HG02571 (cell line): ENCODE results near the gene HMCN2.
"Not testable (repeated sequence)": the region's sequence is repeated elsewhere in the genome, so short reads cannot be mapped to it uniquely, and the experiment has no call there.

ENCODE experiments used
- ATAC-seq: cut with Tn5 transposase; IDR thresholded peaks from one replicate; pipeline ENCODE4 v1.9.1; 2021; ENCODE audit warnings: mild to moderate bottlenecking, moderate library complexity; ENCODE audit not compliant: unreplicated experiment

HMCN2 gene

DNA sequence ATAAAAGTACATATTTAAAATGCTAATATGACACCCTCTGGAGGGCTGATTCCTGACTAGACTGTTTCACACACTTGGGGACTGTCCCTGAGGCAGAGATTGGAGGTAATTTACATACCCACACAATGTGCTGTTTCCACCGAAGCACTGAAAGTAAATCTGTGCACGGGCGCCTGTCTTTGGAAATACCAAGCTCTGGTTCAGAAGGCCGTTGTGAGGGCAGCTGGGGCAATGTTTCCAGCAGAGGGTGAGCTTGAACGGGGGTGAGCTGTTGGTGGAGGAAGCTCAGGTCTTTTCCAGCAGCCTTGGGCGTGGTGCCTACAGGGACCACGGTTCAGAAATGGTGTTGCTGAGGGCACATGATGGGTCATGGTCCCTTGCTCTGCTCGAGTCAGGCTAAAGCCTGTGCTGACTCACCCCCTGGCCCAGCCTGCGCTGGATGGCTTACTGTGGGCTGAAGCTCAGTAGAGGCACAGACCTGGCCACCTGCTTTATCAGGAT, 25.8 kb upstream of the HMCN2 start:
- ATAC-seq, result peak; percentile 57

DNA sequence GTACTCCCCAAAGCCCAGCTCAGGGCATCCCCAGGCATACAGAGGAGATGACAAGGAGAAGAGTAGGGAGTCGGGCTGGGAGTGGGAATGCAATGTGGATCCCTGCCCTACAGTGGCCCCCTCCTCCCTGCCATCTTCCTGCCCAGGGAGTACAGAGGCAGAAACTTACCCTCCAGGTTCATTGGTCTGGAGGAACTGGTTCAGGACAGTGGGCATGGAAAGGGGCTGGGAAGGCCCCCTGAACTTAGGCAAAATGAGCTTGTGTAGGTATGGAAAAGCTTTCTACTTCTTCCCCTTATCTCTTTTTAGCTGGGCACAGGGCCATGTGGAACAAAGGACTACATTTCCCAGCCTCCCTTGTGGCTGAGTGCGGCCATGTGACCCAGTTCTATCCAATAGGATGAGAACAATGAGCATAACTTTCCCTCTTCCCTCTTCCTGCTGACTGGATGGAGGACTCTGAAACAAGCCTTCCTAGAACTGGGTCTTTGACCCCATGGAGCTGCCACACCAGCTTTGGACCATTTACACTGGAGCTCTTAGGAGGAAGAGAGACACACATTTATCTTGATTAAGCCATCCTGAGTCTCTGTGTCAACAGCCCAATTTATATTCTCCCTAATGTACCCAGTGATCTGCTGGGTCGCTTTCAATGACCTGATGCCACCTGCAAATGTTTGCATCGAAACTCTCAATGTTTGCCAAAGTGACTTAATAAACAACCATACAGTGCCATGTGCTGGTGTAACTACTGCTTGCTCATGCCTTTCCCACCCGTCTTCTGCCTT, 25.0 kb upstream of the HMCN2 start:
- ATAC-seq, result no peak

DNA sequence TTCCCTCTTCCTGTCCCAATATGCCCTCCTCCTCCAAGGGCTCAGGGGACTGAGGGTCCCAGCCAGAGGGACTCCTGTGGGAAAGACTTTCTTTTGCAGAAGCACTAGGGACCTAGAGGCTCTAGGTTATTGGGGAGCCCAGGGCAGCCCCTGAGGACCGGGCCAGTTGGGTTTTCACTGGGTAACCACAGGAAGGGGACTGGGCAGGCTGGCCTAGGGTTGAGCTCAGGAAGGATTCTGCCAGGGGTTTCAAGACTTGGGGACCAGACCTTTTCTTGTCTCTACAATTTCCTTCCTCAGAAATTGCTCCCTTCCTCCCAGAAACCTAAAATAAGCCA, 24.4 kb upstream of the HMCN2 start:
- ATAC-seq, result no peak

DNA sequence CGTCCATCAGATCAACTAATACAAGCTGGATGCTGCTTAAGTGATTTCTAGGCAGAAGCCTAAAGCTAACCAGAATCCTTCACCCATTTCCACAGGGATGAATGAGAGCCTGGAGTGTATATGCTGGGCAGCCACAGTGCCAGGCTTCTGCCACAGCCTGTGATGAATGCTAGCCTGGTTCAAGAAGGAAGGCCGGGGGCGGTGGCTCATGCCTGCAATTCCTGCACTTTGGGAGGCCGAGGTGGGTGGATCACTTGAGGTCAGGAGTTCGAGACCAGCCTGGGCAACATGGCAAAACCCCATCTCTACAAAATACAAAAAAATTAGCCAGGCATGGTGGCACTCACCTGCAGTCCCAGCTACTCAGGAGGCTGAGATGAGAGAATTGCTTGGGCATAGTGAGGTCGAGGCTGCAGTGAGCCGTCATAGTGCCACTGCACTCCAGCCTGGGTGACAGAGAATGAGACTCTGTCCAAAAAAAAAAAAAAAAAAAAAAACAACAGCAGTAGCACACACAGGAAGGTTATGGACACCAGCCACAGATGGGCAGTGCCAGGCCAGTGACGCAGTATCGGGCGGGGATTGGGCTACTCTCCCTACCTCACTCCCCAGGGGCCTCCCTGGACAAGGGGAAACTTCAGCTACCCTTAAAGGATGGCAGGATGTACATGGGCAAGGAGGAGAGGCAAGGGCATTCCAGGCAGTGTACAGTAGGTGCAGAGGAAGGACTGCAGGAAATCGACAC, 23.1 kb upstream of the HMCN2 start:
- ATAC-seq, result no peak

DNA sequence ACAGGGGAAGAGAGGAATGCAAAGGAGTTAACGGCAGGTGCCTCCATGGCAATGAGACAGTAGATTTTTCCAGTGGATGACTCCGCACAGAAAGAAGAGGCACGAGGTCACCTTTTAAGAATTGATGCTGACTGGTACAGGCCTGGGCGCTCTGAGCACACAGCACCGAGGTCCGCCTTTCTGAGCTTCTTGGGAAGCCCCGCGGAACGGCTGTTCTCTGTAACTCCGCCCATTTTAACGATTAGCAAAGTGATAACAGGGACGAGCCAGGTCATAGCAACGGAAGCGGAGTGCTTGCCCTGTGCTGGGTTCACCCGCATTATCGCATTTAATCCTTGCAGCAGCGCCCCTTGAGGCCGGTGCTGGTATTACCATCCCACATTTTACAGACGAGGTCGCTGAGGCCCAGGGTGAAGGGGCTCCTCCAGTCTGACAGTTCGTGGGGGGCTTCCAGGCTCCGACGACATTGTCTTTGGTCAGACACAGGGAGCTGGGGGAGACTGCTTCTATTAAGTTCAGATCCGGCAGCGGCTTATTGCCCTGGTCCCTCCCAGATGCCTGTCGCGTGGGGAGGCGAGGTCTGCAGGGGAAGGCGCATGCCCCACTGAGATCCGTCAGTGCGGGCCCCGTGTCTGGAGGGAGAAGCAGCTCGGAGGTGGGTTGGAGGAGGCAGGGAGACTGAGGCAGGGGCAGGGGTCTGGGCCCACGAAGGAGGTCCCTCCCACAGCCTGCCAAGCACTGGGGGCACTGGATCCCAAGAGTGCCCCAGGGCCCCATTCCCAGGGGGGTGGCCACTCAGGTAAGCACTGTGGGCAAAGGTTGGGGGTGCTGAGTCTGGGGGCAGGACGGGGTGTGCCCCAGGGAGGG, 22.3 kb upstream of the HMCN2 start:
- ATAC-seq, result no peak

DNA sequence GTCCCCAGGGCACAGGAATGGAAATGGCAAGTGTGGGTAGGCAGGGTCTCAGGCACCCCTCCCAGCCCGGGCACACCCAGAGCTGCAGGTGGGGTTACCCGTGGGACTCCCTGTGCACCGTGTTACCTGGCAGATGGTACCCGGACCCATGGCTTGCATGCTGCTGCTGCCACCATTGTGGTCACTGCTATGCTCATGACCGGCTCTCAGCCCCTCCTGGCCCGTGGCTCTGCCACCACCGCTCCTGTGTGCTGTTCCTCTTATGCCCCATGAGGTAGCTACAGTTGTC, 21.7 kb upstream of the HMCN2 start:
- no peak for ATAC-seq

DNA sequence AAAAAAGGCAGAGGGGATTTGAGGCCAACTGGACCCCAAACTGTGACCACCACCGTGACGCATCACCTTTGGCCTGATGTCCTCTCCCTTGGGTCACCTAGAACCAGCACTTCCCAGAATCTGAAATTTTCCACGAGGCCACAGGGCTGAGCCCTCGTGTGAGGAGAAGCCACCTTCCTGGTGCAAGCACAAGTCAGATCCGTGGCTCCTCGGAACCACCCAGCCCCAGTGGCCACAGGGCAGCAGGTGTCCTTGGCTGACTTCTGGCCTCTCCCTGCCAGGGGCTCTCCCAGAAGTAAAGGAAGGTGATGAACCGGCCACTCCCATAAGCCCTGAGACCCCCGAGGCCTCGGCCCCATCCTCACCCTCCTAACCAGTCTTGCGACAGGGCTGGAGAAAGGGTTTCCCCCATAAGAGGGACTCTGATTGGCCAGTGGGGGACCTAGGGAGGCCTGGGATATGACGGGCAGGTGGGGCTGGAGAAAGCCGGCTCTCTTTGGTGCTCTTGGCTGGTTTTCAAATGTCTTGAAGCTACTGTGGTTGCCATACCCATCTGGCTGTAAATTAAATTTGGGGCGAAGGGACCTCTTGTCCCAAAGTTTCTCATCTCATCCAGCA, 20.9 kb upstream of the HMCN2 start:
- ATAC-seq, result no peak

DNA sequence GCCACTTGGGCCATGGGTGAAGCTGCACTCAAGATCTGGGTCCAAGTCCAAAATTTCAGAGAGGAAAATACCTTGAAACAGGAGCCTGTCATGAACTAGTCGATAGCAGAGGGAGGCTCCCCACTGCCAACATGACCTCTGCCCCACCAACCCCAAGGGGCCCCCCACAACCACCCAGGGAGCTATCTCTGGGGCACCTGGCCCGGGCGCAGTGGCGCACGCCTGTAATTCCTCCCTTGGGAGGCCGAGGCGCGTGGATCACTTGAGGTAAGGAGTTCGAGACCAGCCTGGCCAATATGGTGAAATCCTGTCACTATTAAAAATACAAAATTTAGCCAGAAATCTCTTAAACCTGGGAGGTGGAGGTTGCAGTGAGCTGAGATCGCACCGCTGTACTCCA, 20.1 kb upstream of the HMCN2 start:
- no peak for ATAC-seq

DNA sequence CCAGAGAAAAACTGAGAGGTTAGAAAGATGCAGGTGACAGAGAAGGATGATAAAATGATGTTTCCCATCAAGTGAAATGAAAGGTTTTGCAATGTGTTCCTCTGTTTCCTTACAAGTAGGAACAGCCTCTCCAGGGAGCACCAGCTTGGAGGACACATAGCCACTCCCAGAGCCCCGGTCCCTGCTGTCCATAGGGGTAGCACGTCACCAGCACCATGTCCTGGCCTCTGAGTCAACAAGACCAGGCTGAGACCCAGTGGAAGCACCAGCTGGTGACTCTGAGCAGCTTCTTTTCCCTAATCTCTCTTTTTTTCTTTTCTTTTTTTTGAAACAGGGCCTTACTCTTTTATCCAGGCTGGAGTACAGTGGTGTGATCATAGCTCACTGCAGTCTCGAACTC, 19.4 kb upstream of the HMCN2 start:
- no peak for ATAC-seq

DNA sequence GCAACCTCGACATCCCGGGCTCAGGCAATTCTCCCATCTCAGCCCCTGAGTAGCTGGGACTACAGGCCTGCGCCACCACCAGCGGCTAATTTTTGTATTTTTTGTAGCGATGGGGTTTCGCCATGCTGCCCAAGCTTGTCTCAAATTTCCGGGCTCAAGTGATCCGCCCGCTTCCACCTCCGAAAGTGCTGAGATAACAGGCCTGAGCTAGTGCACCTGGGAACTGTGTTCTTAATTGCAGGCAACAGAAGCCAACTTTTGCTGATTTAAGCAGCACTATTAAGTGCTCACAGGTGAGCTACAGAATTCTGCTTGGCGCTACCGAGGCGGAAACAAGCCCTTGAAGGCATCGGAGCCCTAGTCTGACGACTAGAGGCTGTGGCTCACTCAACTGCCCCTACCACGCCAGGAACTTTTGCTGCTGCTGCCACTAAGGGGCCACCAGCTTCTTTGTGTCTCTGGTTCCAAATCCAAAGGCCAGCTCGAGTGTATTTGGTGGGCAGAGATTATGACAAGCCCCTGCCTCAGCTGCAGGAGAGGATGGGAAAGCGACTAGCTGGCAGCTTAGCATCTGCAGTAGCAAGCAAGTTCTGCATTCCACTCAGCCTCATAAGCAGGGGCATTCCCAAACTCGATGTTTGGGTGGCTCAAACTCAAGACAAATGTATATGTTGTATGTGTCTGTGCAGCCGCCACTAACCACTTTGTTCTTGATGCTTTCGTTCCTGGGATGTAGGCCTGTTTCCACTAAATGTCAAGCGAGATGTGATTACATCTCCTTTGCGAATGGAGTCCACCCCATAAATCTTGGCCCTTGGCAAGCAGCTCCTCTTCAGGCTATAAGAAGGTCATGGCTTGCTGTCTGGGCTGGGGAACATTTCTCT, 10.6 kb upstream of the HMCN2 start:
- no peak for ATAC-seq

DNA sequence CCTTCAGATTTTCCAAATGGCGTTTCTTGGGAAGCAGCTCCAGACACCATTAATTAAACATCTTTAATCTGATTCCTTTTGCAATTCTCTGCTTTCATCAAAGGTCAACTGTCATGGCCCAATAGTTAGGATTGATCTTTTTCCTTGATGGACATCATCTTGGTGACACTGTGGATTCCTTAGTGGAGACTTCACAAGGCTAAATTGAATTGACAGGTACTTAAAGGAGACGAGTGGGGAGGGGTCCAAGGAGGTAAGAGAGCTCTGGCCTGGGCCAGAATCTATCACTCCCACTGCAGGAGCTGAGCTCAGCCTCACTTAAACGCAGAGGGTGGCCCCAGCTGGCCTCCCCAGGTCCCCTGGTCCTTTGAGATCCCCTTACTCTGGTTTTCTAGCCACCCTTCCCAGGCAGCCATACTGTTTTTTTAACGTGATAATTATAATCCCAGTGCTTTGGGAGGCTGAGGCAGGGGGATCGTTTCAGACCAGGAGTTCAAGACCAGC, 9.9 kb upstream of the HMCN2 start:
- ATAC-seq, result no peak

DNA sequence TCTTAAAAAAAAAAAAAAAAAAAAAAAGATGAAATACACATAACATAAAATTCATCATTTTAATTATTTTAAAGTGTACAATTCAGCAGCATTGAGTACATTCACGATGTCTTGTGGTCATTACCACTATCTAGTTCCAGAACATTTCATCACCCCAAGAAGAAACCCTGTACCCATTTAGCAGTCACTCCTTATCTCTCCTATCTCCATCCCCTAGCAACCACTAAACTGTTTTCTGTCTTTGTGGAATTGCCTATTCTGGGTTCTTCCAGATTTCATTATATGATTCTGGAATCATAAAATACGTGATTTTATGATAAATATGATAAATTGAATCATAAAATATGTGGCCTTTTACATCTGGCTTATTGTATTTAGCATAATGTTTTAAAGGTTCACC, 8.9 kb upstream of the HMCN2 start:
- ATAC-seq, result no peak

DNA sequence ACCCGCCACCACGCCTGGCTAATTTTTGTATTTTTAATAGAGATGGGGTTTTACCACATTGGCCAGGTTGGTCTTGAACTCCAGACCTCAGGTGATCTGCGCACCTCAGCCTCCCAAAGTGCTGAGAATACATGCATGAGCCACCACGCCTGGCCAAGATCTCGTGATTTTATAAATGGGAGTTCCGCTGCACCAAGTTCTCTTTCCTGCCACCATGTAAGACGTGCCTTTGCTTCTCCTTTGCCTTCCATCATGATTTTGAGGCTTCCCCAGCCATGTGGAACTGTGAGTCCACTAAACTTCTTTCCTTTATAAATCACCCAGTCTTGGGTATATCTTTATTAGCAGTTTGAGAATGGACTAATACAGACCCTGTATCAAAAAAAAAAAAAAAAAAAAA, 7.4 kb upstream of the HMCN2 start:
- ATAC-seq, result not testable (repeated sequence)

DNA sequence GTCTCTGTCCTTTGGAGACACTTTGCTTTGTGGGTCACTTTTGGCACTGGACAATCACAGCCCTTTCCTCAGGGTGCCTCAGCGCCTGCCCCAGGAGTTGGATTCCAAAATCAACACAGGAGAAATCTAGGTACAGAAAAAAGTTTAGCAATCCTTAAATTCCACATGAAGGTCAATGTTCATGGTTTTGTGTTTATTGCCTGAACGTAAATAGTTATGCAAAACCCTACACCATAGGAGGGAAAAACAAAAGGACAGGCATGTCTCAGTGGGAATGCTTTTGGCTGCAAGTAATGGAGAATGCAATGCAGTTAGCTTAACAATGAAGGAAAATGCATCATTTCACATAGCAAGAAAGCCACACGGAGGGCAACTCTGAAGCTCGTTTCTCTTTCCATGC, 6.5 kb upstream of the HMCN2 start:
- ATAC-seq, result no peak

DNA sequence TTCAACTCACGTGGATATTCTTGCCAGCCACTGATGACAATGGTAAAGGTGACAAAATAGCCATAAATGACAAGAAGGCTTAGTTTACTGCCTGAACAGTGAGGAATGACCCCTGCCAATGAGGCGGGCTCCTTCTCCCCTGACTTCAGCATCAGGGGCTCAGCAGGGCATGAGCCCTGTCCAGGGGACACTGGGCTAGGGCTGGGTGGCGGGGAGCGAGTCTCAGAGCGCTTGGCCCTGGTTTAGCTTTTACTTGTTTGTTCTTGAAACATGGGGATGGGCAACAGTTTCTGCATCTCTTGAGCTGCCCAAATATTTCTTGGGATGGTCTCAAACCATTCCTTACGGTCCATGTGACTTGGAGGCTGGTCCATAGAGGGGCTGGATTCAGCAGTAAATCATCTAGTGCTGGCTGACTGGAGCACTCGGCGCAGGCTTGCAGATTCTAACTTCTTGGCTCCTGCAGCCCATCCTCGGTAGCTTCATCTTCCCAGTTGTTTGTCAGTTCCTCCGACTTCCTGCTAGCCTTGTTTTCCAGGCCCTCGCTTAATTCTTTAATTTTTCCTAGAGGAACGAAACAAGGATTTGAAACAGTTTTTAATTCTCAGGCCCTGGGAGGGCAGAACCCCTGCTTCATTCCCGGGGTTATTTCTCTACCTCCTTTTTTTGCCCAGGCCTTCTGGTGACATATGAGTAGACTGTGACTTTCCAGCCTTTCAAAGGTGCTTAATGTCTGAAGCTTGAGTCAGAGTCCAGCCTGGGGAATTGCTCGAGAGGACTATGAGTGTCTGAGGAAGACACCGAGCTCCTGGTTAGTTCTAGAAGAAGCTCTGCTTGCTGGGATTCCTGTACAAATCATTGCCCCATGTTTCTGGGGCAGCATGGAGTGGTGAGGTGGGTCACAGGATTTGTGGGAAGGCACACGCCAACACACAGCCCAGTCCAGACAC, 4.5 kb upstream of the HMCN2 start:
- ATAC-seq, result no peak

DNA sequence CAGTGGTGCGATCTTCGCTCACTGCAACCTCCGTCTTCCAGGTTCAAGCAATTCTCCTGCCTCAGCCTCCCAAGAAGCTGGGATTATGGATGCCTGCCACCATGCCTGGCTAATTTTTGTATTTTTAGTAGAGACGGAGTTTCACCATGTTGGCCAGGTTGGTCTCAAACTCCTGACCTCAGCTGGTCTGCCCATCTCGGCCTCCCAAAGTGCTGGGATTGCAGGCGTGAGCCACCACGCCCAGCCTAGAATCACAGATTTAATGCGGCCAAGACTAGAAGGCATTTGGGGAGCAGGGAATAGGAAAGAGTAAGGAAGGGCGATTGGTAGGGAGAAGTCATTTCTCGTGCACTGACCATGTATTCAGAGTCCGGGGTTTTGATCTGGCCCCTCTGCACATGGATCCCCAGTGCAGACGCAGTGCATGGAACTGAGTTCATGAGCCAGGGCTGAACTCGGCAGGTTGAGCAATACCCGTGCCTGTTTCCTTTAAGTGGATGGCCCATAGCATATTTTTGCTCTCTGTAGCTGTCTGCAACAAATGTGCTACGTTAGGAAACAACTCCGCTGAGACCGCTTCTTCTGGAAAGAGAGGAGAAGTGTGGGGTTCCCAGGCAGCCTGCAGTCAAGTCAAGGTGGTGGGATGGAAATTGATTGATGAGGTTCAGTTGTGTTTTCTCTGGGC, 3.4 kb upstream of the HMCN2 start:
- no peak for ATAC-seq

DNA sequence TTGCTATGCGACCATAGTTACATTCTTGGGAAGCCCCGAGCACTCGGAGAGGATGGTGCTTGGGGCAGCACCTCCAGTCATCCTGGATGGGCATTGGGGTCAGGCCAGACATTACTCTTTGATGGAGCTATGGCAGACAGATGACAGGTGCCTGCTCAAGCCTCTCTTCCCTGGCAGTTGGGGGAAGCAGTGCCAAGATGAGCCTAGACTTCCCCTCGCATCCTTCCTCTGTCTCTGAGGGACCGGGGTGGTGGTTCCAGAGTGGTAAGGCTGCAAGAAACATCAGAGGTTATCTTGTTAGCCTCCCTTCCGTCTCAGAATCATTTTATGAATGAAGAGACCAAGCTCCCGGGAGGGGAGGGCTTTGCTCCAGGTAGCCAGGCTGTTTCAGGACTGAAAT, 2.8 kb upstream of the HMCN2 start:
- ATAC-seq, result no peak

DNA sequence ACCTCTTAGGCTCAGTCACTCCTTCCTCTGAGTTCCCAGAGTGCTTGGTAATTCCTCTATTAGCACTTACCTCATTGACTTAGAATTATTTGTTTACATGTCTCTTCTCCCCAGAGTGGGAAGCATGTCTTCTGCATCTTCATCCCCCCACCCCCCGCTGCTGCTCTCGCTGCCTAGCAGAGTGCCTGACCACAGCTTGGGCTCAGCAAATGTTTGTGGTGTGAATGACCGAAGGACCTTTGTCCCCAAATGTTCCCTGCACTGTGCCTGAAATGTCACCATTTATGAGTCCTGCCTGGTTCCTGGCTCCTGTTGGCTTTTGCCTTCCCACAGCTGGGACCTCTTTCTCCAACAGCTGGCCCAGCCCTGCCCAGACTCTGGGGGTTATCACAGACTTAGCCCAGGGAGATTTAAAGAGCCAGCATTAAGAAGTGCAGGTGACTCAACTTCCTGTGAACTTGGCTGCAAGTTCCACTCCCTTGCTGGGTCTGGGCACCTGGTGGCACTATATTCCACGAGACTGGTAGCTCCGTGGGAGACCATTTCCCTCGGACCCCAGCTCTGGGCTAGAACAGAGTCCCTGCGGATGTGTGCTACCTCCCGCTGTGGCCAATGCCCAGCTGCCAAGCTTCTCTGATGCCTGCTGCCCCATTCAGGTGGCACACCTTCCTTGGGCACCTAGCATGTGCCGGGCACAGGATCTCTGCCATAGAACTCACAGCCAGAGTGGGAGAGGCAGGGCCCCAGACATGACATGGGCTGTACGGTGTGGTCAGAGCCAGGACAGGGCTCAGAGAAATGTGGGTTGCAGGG, 1.8 kb upstream of the HMCN2 start:
- ATAC-seq, result no peak
